ENCODE measurements around the gene OPRL1.
A peak's percentile ranks its signal among the peaks of the same experiment; 100 is the strongest.

The OPRL1 gene

GRCh38 chr20:64038224-64038564 is 41.7 kb upstream of the OPRL1 start:
- H3K27ac ChIP-seq: peak overlapping the region; percentile 58
- TF ChIP-seq, protein P1, sequence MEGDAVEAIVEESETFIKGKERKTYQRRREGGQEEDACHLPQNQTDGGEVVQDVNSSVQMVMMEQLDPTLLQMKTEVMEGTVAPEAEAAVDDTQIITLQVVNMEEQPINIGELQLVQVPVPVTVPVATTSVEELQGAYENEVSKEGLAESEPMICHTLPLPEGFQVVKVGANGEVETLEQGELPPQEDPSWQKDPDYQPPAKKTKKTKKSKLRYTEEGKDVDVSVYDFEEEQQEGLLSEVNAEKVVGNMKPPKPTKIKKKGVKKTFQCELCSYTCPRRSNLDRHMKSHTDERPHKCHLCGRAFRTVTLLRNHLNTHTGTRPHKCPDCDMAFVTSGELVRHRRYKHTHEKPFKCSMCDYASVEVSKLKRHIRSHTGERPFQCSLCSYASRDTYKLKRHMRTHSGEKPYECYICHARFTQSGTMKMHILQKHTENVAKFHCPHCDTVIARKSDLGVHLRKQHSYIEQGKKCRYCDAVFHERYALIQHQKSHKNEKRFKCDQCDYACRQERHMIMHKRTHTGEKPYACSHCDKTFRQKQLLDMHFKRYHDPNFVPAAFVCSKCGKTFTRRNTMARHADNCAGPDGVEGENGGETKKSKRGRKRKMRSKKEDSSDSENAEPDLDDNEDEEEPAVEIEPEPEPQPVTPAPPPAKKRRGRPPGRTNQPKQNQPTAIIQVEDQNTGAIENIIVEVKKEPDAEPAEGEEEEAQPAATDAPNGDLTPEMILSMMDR (conservative IDR thresholded peaks at IDR 0.05; ENCODE audit: low read depth): no peak
- POLR2A ChIA-PET (ENCODE audit: low non-redundant PET): interaction anchor here (0.7 to 1.6 kb wide), 2 partner anchors 25 to 29 kb away, joined by 3 to 5 read pairs; partner anchors contain the start of gene TCEA2
- DNase-seq (ENCODE audit: low spot score): no peak
- CTCF ChIA-PET: interaction anchor here (0.5 to 6.4 kb wide), 44 partner anchors 8 to 778 kb away, joined by 3 to 98 read pairs (median 6); partner anchors contain the start of genes OPRL1, PCMTD2, RGS19 and SOX18

DNA sequence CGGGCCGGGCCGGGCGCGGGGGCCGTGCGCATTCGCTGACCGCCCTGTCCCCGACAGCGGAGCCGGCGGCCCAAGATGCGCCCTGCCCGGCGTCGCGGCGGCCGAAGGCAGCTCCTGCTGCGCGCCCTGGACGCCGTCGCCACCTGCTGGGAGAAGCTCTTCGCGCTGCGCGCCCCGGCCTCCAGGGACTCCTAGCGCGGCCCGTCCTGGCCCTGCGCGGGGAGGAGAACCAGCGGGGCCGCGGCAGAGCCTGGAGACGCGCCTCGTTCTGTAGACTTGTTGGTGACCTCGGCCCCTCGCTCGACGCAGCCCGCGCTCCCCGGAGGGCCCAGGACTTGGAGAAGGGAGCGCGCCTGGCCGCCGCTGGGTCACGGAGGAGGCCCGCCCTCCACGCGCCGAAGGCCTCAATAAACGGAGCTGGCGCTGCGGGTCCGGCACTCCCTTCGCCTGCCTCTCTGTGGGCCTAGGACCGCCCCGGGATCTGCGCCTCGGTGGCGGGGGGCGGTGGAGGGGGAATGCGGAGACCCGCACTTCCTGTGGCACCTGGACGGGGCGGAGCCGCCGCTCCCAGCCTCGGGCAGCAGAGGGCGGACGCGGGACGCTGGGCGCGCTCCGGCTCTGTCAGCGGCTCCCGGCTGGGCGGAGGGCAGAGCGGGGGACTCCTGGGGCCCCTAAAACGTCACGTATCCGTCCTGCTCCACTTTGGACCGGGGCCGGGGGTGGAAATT is 41.2 kb upstream of the OPRL1 start:
- ChIA-PET CTCF (interaction anchor here (0.5 to 6.4 kb wide), 57 partner anchors 8 to 779 kb away, joined by 3 to 98 read pairs (median 5); partner anchors contain the start of genes OPRL1, PCMTD2, PPDPF and RGS19), POLR2A (ENCODE audit: low non-redundant PET) (interaction anchor here (0.6 to 1.6 kb wide), 4 partner anchors 11 to 31 kb away, joined by 3 to 5 read pairs (median 3); partner anchors contain the start of gene TCEA2)
- DNase-seq (ENCODE audit: low spot score): peak; percentile 88
- peak overlapping the region; percentile 58 for H3K27ac ChIP-seq
- TF ChIP-seq, protein P1 (conservative IDR thresholded peaks at IDR 0.05; ENCODE audit: low read depth): peak; percentile 97

GRCh38 chr20:64039293-64040160 is 40.4 kb upstream of the OPRL1 start:
- TF ChIP-seq, protein P1 (conservative IDR thresholded peaks at IDR 0.05; ENCODE audit: low read depth): no peak
- ChIA-PET CTCF (interaction anchor here (0.5 to 6.4 kb wide), 37 partner anchors 8 to 709 kb away, joined by 3 to 98 read pairs (median 5); partner anchors contain the start of genes OPRL1, PPDPF, RGS19 and SOX18), POLR2A (ENCODE audit: low non-redundant PET) (interaction anchor here (0.6 to 1.6 kb wide), 3 partner anchors 12 to 32 kb away, joined by 3 to 5 read pairs (median 3); partner anchors contain the start of gene TCEA2)
- DNase-seq (ENCODE audit: low spot score): no peak
- peak overlapping the region; percentile 58 for H3K27ac ChIP-seq

GRCh38 chr20:64040231-64041039 is 39.4 kb upstream of the OPRL1 start:
- POLR2A ChIA-PET (ENCODE audit: low non-redundant PET): no interaction called here
- TF ChIP-seq, protein P1 (conservative IDR thresholded peaks at IDR 0.05; ENCODE audit: low read depth): no peak
- DNase-seq (ENCODE audit: low spot score): no peak
- CTCF ChIA-PET: interaction anchor here (0.5 to 6.4 kb wide), 11 partner anchors 12 to 359 kb away, joined by 3 to 98 read pairs (median 13); partner anchors contain the start of gene TCEA2
- peak overlapping the region; percentile 58 for H3K27ac ChIP-seq

GRCh38 chr20:64041040-64041780 is 38.7 kb upstream of the OPRL1 start:
- ChIA-PET POLR2A (ENCODE audit: low non-redundant PET) (interaction anchor here (0.7 kb wide), 1 partner anchor 19 kb away, joined by 5 read pairs; no protein-coding TSS in a partner anchor), CTCF (interaction anchor here (0.7 to 6.4 kb wide), 4 partner anchors 12 to 80 kb away, joined by 4 to 98 read pairs (median 74); partner anchors contain the start of gene TCEA2)
- TF ChIP-seq, protein P1 (conservative IDR thresholded peaks at IDR 0.05; ENCODE audit: low read depth): no peak
- H3K27ac ChIP-seq: peak overlapping the region; percentile 58
- DNase-seq (ENCODE audit: low spot score): no peak

Data from RWPE1 (cell line).